22Rv1 (cell line): ENCODE results near the gene TIGD2.

Experiments
- CTCF ChIP-seq: fragments of 450-650 bp; IDR thresholded peaks from 2 replicates; pipeline ENCODE4 v1.5.1; 2017; ENCODE audit warnings: mild to moderate bottlenecking
- ZFX ChIP-seq: fragments of 450-650 bp; IDR thresholded peaks from 2 replicates; pipeline ENCODE4 v1.6.1; 2017; ENCODE audit warnings: antibody characterized with exemption, borderline replicate concordance

GRCh38 chr4:89069481-89069880 is 41.9 kb upstream of the TIGD2 start:
- TF ChIP-seq CTCF (no peak), ZFX (no peak)
